ENCODE measurements around the gene YJU2. TPM values are rescaled to one million over a fixed set of nuclear protein-coding genes. Genes with fewer than 3 reads are reported as not detected.
"Not testable (repeated sequence)": the region's sequence is repeated elsewhere in the genome, so short reads cannot be mapped to it uniquely, and the experiment has no call there.

YJU2 gene
- total RNA-seq, 5 donors from 2014 or later (not counting 1 experiment from before 2014, with no cell fraction given) = 28.4 to 37.4 (median 35.2) TPM

DNA sequence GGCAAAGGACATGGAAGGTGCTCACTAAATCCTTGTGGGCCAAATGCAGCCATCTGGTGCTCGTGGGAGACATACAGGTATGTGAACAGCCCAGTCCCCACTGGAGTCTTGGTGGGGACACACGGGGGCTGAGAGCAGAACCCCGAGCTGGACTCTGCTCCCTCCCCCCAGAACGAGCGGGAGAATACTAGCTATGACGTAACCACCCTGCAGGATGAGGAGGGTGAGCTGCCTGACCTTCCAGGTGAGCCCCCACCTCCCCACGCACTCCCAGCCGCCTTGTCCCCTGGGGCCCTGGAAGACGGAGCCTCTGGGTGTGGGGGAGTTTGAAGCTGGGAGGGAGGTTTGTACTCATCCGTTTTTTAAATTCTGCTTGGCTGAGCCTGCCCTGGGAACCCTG, 31.1 kb upstream of the YJU2 start:
- peaks cover 0 to 3% of the 10 kb centered on the region in 2 donors for H3K27me3 Mint-ChIP-seq
- H3K36me3 Mint-ChIP-seq = no peaks in the 10 kb centered on the region
- H3K4me3 ChIP-seq (ENCODE audit: control insufficient read depth in 1 of 2, extremely low read depth in 1 of 2, low read length in 1 of 2) = no peak overlapping the region
- H3K27ac ChIP-seq (ENCODE audit: low read length) = no peak overlapping the region
- peaks cover 0 to 8% of the 10 kb centered on the region in 2 experiments for H3K27me3 ChIP-seq (replicated peaks in 1 of 2; ENCODE audit: control insufficient read depth in 2 of 2, extremely low read depth in 1 of 2, insufficient read depth in 2 of 2, low read length in 1 of 2)
- DNase-seq (no peak), ATAC-seq (replicated peaks in 1 of 4) (no peak)
- H3K4me1 ChIP-seq (ENCODE audit: control insufficient read depth in 1 of 2, extremely low read depth in 1 of 2, insufficient read depth in 2 of 2, low read length in 2 of 2) = peaks cover 0 to 15% of the 10 kb centered on the region in 2 experiments
- POLR2A ChIA-PET = no interaction called here
- H3K27ac Mint-ChIP-seq = no peak overlapping the region
- no peaks in the 10 kb centered on the region for H3K9me3 ChIP-seq
- CTCF ChIA-PET = no interaction called here
- H3K4me1 Mint-ChIP-seq = peaks cover 0 to 16% (median 7%) of the 10 kb centered on the region in 3 donors
- H3K4me3 Mint-ChIP-seq = no peak overlapping the region
- 29% methylated on average over 1 of the region's 10 CpGs for WGBS (ENCODE audit: insufficient coverage)
- no peaks in the 10 kb centered on the region for H3K9me3 Mint-ChIP-seq
- H3K36me3 ChIP-seq (ENCODE audit: control insufficient read depth in 2 of 2, extremely low read depth in 1 of 2, insufficient read depth in 1 of 2, low read length in 1 of 2) = no peaks in the 10 kb centered on the region

DNA sequence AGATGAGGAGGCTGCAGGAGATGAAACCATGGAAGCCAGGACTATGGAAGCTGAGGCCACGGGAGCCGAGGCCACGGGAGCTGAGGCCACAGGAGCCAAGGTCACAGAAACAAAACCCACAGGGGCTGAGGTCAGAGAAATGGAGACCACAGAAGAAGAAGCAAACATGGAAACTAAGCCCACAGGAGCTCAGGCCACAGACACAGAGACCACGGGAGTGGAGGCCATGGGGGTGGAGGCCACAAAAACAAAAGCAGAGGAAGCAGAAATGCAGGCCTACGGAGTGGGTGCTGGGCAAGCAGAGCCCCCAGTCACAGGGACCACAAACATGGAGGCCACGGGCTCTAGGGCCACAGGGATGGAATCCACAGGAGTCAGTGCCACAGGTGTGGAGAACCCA, 30.0 kb upstream of the YJU2 start:
- ATAC-seq (replicated peaks in 1 of 4) (no peak), DNase-seq (no peak)
- Histone ChIP-seq H3K27me3 (replicated peaks in 1 of 2; ENCODE audit: control insufficient read depth in 2 of 2, extremely low read depth in 1 of 2, insufficient read depth in 2 of 2, low read length in 1 of 2) (peaks cover 0 to 3% of the 10 kb centered on the region in 2 experiments), H3K9me3 (no peaks in the 10 kb centered on the region), H3K36me3 (ENCODE audit: control insufficient read depth in 2 of 2, extremely low read depth in 1 of 2, insufficient read depth in 1 of 2, low read length in 1 of 2) (no peaks in the 10 kb centered on the region), H3K27ac (ENCODE audit: low read length) (no peak overlapping the region), H3K4me3 (ENCODE audit: control insufficient read depth in 1 of 2, extremely low read depth in 1 of 2, low read length in 1 of 2) (no peak overlapping the region), H3K4me1 (ENCODE audit: control insufficient read depth in 1 of 2, extremely low read depth in 1 of 2, insufficient read depth in 2 of 2, low read length in 2 of 2) (peaks cover 0 to 15% of the 10 kb centered on the region in 2 experiments)
- H3K4me1 Mint-ChIP-seq = peaks cover 0 to 16% (median 7%) of the 10 kb centered on the region in 3 donors
- no peaks in the 10 kb centered on the region for H3K36me3 Mint-ChIP-seq
- POLR2A ChIA-PET = interaction anchor here in 1 of 2 donors (0.5 kb wide), 1 partner anchor 23 kb away, joined by 5 read pairs; no protein-coding TSS in a partner anchor
- H3K27ac Mint-ChIP-seq = no peak overlapping the region
- no peak overlapping the region for H3K4me3 Mint-ChIP-seq
- no peaks in the 10 kb centered on the region for H3K9me3 Mint-ChIP-seq
- H3K27me3 Mint-ChIP-seq = peaks cover 0 to 3% of the 10 kb centered on the region in 2 donors
- CTCF ChIA-PET = interaction anchor here in 1 of 2 donors (0.5 kb wide), 1 partner anchor 28 kb away, joined by 4 read pairs; no protein-coding TSS in a partner anchor
- WGBS (ENCODE audit: insufficient coverage) = 98% methylated on average over 5 of the region's 6 CpGs

DNA sequence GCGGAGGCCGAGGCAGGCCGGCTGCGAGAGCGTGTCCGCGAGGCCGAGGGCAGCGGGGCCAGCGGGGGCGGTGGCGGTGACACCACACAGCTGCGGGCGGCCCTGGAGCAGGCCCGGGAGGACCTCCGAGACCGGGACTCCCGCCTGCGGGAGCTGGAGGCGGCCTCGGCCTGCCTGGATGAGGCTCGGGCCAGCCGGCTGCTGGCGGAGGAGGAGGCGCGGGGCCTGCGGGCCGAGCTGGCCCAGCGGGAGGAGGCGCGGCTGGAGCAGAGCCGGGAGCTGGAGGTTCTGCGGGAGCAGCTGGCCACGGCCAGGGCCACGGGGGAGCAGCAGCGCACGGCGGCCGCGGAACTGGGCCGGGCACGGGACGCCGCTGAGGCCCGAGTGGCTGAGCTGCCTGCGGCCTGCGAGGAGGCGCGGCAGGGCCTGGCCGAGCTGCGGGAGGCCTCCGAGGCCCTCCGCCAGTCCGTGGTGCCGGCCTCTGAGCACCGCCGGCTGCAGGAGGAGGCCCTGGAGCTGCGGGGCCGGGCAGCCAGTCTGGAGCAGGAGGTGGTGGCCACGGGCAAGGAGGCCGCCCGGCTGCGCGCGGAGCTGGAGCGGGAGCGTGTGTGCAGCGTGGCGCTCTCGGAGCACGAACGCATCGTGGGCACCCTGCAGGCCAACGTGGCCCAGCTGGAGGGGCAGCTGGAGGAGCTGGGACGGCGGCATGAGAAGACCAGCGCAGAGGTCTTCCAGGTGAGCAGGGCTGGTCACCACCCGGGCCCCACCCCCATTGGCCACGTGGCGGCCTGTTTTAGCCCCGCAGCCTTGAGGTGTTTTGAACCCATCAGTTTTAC, 29.2 kb upstream of the YJU2 start:
- no peak overlapping the region for H3K4me3 Mint-ChIP-seq
- no peaks in the 10 kb centered on the region for H3K36me3 Mint-ChIP-seq
- peaks cover 0 to 13% (median 7%) of the 10 kb centered on the region in 3 donors for H3K4me1 Mint-ChIP-seq
- H3K4me3 ChIP-seq (ENCODE audit: control insufficient read depth in 1 of 2, extremely low read depth in 1 of 2, low read length in 1 of 2) = no peak overlapping the region
- H3K27ac Mint-ChIP-seq = no peak overlapping the region
- CTCF ChIA-PET = no interaction called here
- no peak for DNase-seq
- WGBS (ENCODE audit: insufficient coverage) = 98% methylated on average over 69 of the region's 81 CpGs
- H3K27me3 ChIP-seq (replicated peaks in 1 of 2; ENCODE audit: control insufficient read depth in 2 of 2, extremely low read depth in 1 of 2, insufficient read depth in 2 of 2, low read length in 1 of 2) = peaks cover 0 to 3% of the 10 kb centered on the region in 2 experiments
- no peak overlapping the region for H3K27ac ChIP-seq (ENCODE audit: low read length)
- no peaks in the 10 kb centered on the region for H3K9me3 Mint-ChIP-seq
- no peaks in the 10 kb centered on the region for H3K9me3 ChIP-seq
- no peaks in the 10 kb centered on the region for H3K27me3 Mint-ChIP-seq
- peaks cover 0 to 15% of the 10 kb centered on the region in 2 experiments for H3K4me1 ChIP-seq (ENCODE audit: control insufficient read depth in 1 of 2, extremely low read depth in 1 of 2, insufficient read depth in 2 of 2, low read length in 2 of 2)
- POLR2A ChIA-PET = no interaction called here
- ATAC-seq (replicated peaks in 1 of 4) = no peak
- H3K36me3 ChIP-seq (ENCODE audit: control insufficient read depth in 2 of 2, extremely low read depth in 1 of 2, insufficient read depth in 1 of 2, low read length in 1 of 2) = no peaks in the 10 kb centered on the region

DNA sequence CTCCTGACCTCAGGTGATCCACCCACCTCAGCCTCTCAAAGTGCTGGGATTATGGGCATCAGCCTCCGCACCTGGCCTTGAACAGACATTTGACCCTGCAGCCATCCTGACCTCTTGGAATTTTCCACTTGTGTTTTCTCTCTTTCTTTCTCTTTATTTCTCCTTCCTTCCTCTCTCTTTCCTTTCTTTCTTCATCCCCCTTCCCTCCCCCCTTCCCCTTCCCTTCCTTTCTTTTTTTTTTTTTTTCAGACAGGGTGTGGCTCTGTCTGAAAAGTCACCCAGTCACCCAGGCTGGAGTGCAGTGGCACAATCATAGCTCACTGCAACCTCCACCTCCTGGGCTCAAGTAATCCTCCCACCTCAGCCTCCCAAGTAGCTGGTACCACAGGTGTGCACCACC, 28.4 kb upstream of the YJU2 start:
- H3K27ac ChIP-seq (ENCODE audit: low read length); H3K4me3 ChIP-seq (ENCODE audit: control insufficient read depth in 1 of 2, extremely low read depth in 1 of 2, low read length in 1 of 2); H3K27ac Mint-ChIP-seq; DNase-seq; ATAC-seq (replicated peaks in 1 of 4); H3K9me3 Mint-ChIP-seq; H3K4me3 Mint-ChIP-seq; H3K36me3 Mint-ChIP-seq; H3K27me3 ChIP-seq (replicated peaks in 1 of 2; ENCODE audit: control insufficient read depth in 2 of 2, extremely low read depth in 1 of 2, insufficient read depth in 2 of 2, low read length in 1 of 2); H3K36me3 ChIP-seq (ENCODE audit: control insufficient read depth in 2 of 2, extremely low read depth in 1 of 2, insufficient read depth in 1 of 2, low read length in 1 of 2); H3K9me3 ChIP-seq; CTCF ChIA-PET; H3K27me3 Mint-ChIP-seq: not testable (repeated sequence)
- H3K4me1 ChIP-seq (ENCODE audit: control insufficient read depth in 1 of 2, extremely low read depth in 1 of 2, insufficient read depth in 2 of 2, low read length in 2 of 2) = peaks cover 0 to 15% of the 10 kb centered on the region in 2 experiments
- 100% methylated on average over 1 of the region's 1 CpG for WGBS (ENCODE audit: insufficient coverage)
- POLR2A ChIA-PET = interaction anchor here in 1 of 2 donors (0.7 kb wide), 1 partner anchor 546 kb away, joined by 4 read pairs; no protein-coding TSS in a partner anchor
- H3K4me1 Mint-ChIP-seq = peaks cover 0 to 13% (median 7%) of the 10 kb centered on the region in 3 donors

DNA sequence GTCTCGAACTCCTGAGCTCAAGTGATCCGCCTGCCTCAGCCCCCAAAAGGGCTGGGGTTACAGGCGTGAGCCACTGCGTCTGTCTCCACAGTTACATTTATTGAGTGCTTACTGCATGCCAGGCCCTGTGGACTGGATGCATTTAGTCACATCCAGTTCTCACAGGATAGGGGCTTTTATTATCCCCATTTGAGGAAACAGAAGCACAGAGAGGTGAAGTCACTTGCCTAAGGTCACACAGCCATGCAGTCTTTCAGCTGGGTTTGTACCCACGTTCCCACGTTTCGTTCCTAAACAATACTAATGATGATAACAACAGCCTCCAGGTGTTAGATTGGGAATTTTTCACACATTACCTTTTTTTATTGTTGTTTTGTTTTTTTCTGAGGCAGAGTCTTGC, 26.7 kb upstream of the YJU2 start:
- ChIA-PET POLR2A (no interaction called here), CTCF (interaction anchor here in 1 of 2 donors (0.6 kb wide), 1 partner anchor 32 kb away, joined by 3 read pairs; no protein-coding TSS in a partner anchor)
- 95% methylated on average over 4 of the region's 7 CpGs for WGBS (ENCODE audit: insufficient coverage)
- no peak overlapping the region for H3K4me3 ChIP-seq (ENCODE audit: control insufficient read depth in 1 of 2, extremely low read depth in 1 of 2, low read length in 1 of 2)
- Mint-ChIP-seq H3K4me1 (no peaks in the 10 kb centered on the region), H3K27ac (no peak overlapping the region), H3K27me3 (no peaks in the 10 kb centered on the region), H3K4me3 (no peak overlapping the region), H3K36me3 (no peaks in the 10 kb centered on the region), H3K9me3 (no peaks in the 10 kb centered on the region)
- no peaks in the 10 kb centered on the region for H3K9me3 ChIP-seq
- DNase-seq (no peak), ATAC-seq (replicated peaks in 1 of 4) (no peak)
- H3K4me1 ChIP-seq (ENCODE audit: control insufficient read depth in 1 of 2, extremely low read depth in 1 of 2, insufficient read depth in 2 of 2, low read length in 2 of 2) = peaks cover 0 to 3% of the 10 kb centered on the region in 2 experiments
- no peaks in the 10 kb centered on the region for H3K27me3 ChIP-seq (replicated peaks in 1 of 2; ENCODE audit: control insufficient read depth in 2 of 2, extremely low read depth in 1 of 2, insufficient read depth in 2 of 2, low read length in 1 of 2)
- no peak overlapping the region for H3K27ac ChIP-seq (ENCODE audit: low read length)
- no peaks in the 10 kb centered on the region for H3K36me3 ChIP-seq (ENCODE audit: control insufficient read depth in 2 of 2, extremely low read depth in 1 of 2, insufficient read depth in 1 of 2, low read length in 1 of 2)

DNA sequence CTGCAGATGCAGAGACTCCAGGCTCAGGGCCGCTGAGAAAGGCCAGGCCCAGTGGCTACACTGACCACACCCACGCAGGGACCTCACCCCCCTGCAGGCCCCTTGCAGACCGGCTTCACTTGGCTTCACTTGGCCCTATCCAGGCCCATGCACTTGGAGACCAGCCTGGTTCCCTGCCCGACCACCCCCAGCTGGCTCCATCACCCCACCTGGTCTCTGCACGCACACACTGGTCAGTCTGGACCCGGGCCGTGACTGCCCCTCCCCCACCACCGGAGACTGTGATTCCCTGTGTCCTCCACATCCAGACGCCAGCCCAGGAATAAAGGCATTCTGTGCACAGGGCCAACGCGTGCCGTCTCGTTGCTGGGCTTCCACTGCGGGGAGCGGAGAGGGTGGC, 22.4 kb upstream of the YJU2 start:
- no peaks in the 10 kb centered on the region for H3K36me3 ChIP-seq (ENCODE audit: control insufficient read depth in 2 of 2, extremely low read depth in 1 of 2, insufficient read depth in 1 of 2, low read length in 1 of 2)
- no peak overlapping the region for H3K27ac Mint-ChIP-seq
- H3K27me3 ChIP-seq (replicated peaks in 1 of 2; ENCODE audit: control insufficient read depth in 2 of 2, extremely low read depth in 1 of 2, insufficient read depth in 2 of 2, low read length in 1 of 2) = peaks cover under 1 to 16% of the 10 kb centered on the region in 2 experiments
- POLR2A ChIA-PET = no interaction called here
- DNase-seq (no peak), ATAC-seq (replicated peaks in 1 of 4) (no peak)
- peaks cover 3 to 5% of the 10 kb centered on the region in 2 donors for H3K27me3 Mint-ChIP-seq
- H3K4me1 Mint-ChIP-seq = peaks cover 0 to 2% (median 0%) of the 10 kb centered on the region in 3 donors
- no peak overlapping the region for H3K27ac ChIP-seq (ENCODE audit: low read length)
- peaks cover 0 to 5% of the 10 kb centered on the region in 2 experiments for H3K4me1 ChIP-seq (ENCODE audit: control insufficient read depth in 1 of 2, extremely low read depth in 1 of 2, insufficient read depth in 2 of 2, low read length in 2 of 2)
- CTCF ChIA-PET = no interaction called here
- H3K9me3 Mint-ChIP-seq = no peaks in the 10 kb centered on the region
- no peak overlapping the region for H3K4me3 Mint-ChIP-seq
- H3K9me3 ChIP-seq = no peaks in the 10 kb centered on the region
- H3K4me3 ChIP-seq (ENCODE audit: control insufficient read depth in 1 of 2, extremely low read depth in 1 of 2, low read length in 1 of 2) = no peak overlapping the region
- H3K36me3 Mint-ChIP-seq = no peaks in the 10 kb centered on the region
- 94% methylated on average over 5 of the region's 15 CpGs for WGBS (ENCODE audit: insufficient coverage)
